HG02870 (cell line): Measurements from ENCODE around the gene PRKAR2B.

Experiments used
- ATAC-seq: cut with Tn5 transposase; IDR thresholded peaks from one replicate; pipeline ENCODE4 v1.9.1; 2021; ENCODE audit warnings: mild to moderate bottlenecking, moderate library complexity; ENCODE audit not compliant: unreplicated experiment

Gene PRKAR2B

DNA sequence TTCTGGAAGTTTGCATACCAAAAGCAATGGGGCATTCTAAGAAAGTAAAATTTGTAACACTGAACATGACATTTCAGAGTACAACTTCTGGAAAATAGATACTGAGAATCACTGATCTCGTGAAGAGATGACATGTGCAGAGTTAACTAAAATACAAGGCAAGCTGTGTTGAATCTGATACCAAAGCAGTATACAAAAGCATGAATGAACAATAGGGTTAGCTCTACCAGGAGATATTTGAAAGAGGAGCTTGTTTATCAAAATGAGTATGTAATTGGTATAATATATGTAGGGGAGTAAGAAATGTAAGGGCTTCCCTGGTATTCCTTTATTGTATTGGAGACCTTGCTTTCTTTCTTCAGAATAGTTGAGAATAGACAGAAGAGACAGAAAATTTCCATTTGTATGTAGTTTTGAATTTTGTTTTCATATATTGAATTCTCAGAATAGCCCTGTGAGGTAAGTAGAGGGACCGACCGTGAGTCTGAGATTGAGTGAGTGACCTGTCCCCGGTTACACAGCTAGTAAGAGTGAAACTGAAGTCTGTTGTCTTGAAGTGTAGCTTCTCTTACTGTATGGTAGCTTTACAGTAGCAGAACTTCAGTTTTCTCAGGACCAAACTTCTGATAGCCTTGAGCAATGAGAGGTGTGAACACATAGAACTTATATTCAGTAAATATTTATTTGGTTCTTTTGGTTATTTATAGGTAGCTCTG is 129.3 kb downstream of the PRKAR2B start:
- ATAC-seq, result peak; percentile 71

DNA sequence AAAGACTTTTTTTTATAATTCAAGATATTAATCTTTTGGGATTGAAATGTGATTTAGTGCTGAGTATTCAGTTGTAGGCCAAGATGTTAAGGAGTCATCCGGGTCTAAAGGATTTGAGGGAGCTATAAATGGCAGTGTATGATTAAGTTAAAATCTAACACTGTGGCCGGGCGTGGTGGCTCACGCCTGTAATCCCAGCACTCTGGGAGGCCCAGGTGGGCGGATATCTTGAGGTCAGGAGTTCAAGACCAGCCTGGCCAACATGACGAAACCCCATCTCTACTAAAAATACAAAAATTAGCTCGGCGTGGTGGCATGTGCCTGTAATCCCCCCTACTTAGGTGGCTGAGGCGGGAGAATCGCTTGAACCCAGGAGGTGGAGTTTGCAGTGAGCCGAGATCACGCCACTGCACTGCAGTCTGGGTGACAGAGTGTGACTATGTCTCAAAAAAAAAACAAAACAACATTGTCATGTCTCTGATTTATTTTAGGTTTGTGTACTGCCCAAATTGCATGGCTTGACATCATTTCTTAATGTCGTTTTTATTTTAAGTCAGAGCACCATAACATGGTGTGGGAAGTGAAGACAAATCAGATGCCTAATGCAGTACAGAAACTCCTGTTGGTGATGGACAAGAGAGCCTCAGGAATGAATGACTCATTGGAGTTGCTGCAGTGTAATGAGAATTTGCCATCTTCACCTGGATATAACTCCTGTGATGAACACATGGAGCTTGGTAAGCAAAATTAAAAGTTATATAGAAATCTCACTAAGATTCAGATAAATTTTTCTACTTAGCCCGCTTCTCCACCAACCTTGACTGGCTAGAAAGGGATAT is 135.0 kb downstream of the PRKAR2B start:
- no peak for ATAC-seq

DNA sequence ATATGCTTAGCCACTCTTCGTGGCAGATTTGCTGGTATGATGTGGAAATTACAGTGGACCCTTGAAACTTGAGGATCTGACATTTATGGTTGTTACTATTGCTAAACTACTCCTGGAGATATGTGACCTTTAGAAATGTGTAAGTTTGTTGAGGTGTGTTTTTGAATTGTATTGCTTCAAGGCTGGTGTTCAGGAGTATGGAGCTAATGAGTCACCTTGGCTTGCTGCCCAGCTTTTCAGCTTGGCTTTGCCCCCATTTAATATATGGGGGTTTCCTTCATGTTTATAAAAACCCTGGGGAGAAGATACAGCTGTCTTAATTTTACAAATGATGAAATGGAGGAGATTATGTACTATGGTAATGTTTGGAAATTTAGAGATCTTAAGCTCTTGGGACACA is 135.9 kb downstream of the PRKAR2B start:
- no peak for ATAC-seq

DNA sequence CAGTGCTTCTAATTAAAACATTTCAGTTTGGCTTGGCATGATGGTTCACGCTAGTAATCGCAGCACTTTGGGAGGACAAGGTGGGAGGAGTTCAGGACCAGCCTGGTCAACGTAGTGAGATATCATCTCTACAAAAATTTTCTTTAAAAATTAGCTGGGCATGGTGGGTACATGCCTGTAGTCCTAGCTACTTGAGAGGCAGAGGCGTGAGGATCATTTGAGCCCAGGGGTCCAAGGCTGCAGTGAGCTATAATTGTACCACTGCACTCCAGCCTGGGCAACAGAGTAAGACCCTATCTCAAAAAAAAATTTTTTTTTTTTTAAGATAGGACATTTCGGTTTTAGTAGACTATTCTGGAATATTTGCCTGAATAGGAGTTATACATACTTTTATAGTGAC is 136.7 kb downstream of the PRKAR2B start:
- ATAC-seq, result no peak

DNA sequence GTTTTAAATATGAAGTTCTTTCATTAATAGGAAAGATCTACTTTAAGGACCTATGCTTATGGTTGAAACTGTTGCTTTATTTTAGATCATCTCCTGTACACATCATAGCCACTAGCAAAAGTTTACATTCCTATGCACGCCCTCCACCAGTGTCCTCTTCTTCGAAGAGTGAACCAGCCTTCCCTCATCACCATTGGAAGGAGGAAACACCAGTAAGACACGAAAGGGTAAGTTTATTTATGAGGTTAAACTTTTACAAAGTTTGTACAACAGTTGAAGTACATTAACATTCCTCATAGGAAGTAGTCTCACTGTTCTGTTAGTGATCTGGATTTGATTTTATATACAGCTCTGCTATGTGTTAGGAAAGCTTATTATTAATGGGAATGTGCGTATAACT is 141.2 kb downstream of the PRKAR2B start:
- no peak for ATAC-seq

DNA sequence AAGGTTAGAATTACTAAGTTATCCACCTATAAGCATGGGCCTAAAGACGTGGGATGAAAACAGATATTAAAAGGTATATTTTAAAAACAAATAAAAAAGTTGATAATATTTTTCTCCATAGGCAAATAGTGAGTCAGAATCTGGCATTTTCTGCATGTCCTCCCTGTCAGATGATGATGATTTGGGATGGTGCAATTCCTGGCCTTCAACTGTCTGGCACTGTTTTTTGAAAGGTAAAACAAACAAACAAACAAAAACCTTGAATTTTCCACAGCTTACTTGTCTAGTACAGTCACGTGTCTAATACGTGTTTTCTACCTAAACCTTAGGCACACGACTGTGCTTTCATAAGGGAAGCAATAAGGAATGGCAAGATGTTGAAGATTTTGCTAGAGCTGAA is 141.7 kb downstream of the PRKAR2B start:
- ATAC-seq, result no peak

DNA sequence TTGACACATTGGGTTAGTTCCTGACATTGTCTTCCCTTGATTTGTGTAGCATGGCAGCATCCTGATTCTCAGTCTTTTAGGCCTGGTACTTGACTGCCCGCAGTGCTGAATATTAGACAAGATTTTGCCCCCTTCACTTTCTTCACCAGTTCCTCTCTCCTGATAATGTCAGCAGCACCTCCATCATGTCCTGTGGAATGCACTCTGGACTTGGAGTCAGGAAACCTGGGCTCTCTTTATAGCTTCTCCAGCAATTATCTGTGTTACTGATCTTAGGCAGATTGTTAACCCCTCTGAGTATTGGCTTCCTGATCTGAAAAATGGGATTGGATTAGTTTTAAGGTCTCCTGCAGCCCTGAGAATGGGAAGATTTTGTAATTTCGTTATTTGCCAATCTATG is 143.3 kb downstream of the PRKAR2B start:
- no peak for ATAC-seq

DNA sequence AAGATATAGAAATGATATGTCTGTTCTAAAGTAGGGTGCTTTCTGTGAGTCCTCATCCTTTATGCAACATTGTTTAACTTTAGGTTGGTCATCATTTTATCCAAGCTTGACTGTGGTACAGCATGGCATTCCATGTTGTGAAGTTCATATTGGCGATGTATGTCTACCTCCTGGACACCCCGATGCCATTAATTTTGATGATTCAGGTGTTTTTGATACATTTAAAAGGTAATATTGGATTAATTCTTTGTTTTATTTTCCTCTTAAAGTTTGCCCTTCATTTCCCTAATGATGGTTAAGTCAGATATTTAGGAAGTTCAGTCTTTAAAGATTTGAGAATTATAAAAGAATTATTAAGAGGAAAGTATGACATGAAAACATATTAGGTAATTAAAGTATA is 145.6 kb downstream of the PRKAR2B start:
- no peak for ATAC-seq

DNA sequence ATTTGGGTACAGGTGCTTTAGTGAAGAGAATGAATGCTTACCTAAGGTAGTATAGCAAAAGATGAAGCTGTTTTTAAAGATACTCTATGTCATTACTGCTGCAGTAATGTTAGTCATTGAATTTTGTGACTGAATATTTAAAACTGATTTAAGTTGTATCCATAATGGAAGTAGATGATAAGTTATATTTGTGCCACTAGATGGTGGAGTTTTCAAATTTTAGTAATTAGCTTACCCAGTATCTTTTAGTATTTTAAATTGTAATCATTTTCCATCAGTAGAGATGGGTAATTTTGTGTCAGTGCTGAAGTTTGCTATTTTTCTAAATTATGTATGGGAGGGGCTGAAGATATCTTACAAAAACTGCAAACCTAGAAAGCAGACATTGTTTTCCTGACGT is 149.5 kb downstream of the PRKAR2B start:
- no peak for ATAC-seq

DNA sequence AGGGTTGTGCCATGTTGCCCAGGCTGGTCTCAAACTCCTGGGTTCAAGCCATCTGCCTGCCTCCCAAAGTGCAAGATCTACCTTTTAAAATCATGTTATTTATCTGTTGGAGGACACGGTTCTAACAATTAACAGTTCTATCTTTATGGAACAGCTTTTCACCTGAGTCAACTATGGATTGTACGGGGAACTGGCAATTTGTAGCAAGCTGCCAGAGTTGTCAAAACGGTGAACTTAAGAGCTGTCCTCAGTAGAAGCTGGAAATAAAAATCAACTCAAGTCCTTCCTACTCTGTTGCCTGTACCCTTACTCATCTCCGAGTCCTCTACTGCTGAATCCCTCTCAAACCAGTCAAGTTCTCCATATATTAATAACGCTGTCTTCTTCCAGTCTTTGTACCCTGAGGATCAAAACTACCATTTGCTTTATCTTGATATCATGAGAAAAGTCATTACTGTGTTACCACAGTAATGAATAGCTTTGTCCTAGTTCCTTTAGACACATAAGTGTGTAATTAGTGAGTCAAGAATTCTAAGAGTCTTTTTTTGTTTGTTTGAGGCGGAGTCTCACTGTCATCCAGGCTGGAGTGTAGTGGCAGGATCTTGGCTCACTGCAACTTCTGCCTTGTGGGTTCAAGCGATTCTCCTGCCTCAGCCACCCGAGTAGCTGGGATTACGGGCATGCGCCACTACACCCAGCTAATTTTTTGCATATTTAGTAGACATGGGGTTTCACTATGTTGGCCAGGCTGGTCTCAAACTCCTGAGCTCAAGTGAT is 152.5 kb downstream of the PRKAR2B start:
- ATAC-seq, result no peak

DNA sequence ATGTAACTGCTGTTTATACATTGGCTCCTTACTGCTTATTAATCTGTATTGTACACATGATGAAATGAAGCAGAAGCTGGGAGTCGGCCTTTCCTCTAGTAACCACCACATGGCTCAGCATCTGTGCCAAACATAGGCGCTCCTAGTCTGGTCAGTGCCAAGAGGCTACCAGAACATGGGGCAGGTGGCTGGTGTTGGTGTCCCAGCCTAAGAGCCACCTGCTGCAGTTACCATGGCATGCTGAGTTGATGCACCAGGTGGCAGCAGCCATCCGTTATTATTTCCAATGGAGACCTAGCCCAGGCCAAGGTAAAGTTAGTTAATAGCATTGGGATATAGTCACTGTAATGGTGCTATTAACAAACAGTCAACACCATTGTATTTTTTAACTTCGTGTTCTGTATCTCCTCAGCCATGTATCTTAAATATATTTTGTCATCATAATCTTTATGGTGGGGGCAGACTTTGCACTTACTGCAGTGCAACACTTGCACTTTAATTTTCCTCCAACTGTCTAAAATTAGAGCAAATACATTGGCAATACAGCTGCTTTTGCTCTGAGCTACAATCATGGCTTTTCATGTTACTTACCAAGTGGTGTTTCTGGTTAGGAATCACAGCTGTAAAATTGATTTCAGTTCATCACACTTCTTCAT is 157.4 kb downstream of the PRKAR2B start:
- ATAC-seq, result peak; percentile 73

DNA sequence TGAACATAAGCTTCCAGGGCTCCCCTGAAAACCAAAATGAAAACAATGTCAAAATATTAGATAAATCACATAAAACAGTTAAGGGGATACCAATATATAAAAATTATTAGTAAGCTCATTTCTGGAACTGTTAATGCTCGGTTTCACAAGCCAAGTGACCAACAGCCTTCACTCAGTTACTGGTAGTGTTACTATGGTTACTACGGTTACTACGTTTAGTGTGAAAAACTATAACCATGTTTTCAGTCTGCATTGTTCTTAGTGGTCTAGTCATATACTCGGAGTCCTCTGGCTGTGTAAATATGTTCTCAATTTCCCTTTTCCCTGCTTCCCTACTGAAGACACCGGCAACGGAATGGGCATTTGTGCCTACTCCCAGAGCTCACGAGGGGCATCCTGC is 159.1 kb downstream of the PRKAR2B start:
- ATAC-seq, result no peak

DNA sequence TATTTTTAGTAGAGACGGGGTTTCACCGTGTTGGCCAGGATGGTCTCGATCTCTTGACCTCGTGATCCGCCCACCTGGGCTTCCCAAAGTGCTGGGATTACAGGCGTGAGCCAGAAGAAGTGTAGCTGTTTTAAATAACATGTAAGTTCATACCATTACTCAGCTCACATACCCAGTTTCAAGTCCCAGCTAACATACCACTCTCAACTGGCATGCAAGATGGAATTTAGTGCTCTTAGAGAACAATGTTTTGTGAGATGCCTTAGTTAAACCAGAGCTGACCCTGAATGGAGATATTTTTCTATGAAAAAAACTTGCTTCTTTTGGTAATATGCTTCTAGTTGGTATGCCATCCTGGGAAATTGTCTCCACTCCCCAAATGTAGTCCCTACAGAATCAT is 161.6 kb downstream of the PRKAR2B start:
- ATAC-seq, result no peak

DNA sequence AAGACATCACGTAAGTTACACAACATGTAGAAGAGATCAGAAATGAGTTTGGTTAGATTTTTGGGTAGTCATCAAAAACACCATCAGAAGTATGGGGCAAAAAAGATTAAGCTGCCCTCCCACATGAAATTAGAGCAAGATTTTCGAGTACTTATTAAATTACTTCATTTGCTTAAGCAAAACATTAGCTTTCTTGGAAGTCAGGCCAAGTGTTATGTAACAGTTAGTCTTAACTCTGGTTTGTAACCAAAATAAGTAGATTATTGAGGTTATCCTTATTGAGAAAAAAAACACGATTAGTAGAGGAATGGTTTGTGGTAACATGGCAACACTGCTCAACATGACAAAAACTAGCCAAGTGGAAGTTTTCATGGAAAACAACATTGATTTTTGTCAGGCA is 162.2 kb downstream of the PRKAR2B start:
- no peak for ATAC-seq

DNA sequence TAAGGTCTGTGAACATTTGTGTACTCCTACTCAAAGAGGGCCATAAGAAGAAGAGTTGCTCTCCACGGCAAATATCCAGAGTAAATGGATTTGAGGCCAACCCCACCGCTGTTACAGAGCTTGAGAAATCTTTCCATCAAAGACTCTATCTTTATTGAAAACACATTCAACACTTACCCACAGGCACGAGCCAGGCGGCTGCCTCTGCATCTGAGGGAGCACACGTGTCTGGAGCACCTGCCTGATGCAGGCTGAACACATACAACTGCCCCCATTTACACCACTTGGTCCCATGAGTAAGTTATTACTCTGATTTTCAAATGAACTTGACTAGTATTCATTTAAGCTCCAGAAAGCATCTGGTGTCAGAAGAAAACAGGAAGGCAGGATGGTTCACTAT is 163.0 kb downstream of the PRKAR2B start:
- ATAC-seq, result no peak

DNA sequence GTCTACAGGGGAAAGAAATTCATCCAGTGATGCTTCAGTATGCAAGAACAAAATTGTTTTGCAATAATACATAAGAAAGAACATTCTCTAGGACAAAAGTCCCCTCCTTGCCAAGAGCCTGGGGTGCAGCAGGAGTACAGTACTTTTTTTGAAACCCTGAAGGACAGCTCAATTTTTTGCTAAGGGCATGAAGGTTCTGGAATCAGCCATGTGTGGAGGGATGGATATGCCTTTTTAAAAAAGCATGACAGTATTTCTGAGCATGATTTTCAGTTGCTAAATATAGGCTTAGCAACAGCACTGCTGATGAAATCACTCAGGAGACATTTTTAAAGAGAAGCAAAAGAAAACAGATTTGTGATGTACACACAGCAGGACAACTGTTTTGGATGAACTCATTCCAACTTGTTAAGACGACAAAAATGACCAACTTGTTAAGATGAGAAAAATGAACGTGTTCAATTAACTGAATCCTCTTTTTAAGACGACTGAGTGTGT is 163.6 kb downstream of the PRKAR2B start:
- no peak for ATAC-seq

DNA sequence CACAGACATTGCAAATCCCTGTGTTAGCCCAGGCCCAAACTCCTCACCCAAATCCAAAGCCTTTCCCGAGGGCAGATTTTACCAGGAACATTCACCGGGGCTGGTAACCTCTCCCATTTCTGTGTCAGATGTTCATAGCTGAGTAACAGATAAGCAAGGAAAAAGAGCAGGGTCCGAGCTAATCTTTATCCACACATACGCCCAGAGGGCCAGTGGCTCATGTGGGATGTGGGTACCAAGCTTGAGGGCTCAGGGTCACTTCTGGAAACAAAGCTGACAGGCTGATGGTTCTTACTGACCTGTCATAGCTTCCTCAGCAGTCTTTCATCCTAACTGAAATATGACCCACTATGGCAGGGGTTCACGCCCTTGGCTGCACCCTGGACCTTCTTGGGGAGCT is 164.1 kb downstream of the PRKAR2B start:
- no peak for ATAC-seq

DNA sequence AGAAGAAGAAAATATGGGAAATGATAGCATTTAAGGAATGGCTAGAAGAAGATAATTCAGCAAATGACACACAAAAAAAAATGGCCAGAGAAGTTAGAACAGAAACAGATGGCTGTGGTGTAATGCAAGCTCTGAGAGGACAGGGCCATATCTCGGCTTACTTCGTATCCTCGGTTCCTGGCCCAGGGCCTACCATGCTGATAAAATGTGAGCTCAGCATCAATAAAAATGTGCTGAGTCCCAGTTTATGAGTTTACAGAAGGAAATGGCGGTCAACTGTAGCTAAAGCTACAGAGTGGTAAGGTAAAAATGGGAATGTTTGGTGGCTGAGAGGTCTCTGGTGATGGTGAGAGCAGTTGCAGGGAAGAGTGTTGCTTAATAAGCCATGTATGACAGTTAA is 165.1 kb downstream of the PRKAR2B start:
- ATAC-seq, result no peak

DNA sequence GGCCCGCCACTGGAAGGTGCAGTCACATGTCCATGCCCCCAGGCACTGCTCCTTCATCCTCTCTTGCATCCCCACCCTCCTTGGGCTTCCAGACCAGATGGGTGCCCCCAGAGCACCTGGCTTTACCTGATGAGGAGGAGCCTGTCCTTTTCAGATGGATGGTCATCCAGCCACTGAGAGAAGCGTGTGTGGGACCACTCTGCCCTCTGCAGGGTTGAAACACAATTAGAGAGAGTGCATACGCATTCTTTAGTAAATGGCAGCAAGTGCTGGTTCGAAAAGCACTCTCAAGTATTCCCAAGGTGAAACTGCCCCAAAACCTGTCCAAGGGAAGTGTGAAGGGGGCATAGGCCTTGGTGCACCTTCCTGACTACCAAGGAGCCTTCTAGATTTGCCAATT is 165.9 kb downstream of the PRKAR2B start:
- no peak for ATAC-seq
